Measurements from ENCODE around the gene LMAN2.

LMAN2 gene

GRCh38 chr5:177384134-177384533, 32.7 kb upstream of the LMAN2 start, which contains the start of gene SLC34A1:
TSS of gene SLC34A1 (plus strand) at chr5:177384434. CDS start at chr5:177385742, 1,308 bp downstream.
- Histone ChIP-seq H4K8ac (ENCODE audit: low read depth, low read length) (peak within 1 kb of the TSS; percentile 43), H2AFZ (ENCODE audit: low read length) (no peak within 1 kb of the TSS), H3K9me3 (replicated peaks in 1 of 2; ENCODE audit: control insufficient read depth in 2 of 2, insufficient read depth in 1 of 2, low read depth in 1 of 2, low read length in 2 of 2) (no peaks in the 10 kb centered on the region), H2AK5ac (ENCODE audit: low read depth, low read length) (peak within 1 kb of the TSS; percentile 83), H3K9ac (ENCODE audit: low read depth, low read length, poor library complexity) (no peak within 1 kb of the TSS), H3K4me3 (ENCODE audit: low read length in 2 of 2) (no peak within 1 kb of the TSS), H2BK15ac (ENCODE audit: low read length) (no peak within 1 kb of the TSS), H2BK5ac (ENCODE audit: low read length) (peak within 1 kb of the TSS; percentile 39), H3K79me1 (ENCODE audit: low read depth, low read length) (no peaks in the 10 kb centered on the region), H3K36me3 (replicated peaks in 1 of 2; ENCODE audit: control insufficient read depth in 2 of 2, insufficient read depth in 2 of 2, low read length in 2 of 2) (no peaks in the 10 kb centered on the region), H4K91ac (ENCODE audit: low read depth, low read length, poor library complexity) (no peak within 1 kb of the TSS), H3K23ac (ENCODE audit: low read depth, low read length, poor library complexity) (no peak within 1 kb of the TSS), H3K4me1 (ENCODE audit: control insufficient read depth in 2 of 2, insufficient read depth in 1 of 2, low read depth in 1 of 2, low read length in 2 of 2) (peaks cover 3 to 5% of the 10 kb centered on the region in 2 donors), H2BK120ac (ENCODE audit: low read depth, low read length) (no peak within 1 kb of the TSS), H2BK12ac (ENCODE audit: low read length) (no peak within 1 kb of the TSS), H3K27me3 (ENCODE audit: control insufficient read depth in 3 of 3, insufficient read depth in 3 of 3, low read depth in 1 of 3, low read length in 3 of 3) (peaks cover 0 to 55% (median 2%) of the 10 kb centered on the region in 3 experiments), H3K4me2 (ENCODE audit: insufficient read depth, low read length, poor library complexity, severe bottlenecking) (no peak within 1 kb of the TSS), H3K27ac (replicated peaks; ENCODE audit: low read length) (no peak within 1 kb of the TSS), H3K14ac (ENCODE audit: low read length) (peak within 1 kb of the TSS; percentile 66), H3K4ac (ENCODE audit: low read length) (no peak within 1 kb of the TSS), H3K18ac (ENCODE audit: low read length) (no peak within 1 kb of the TSS)
- no peak for DNase-seq (ENCODE audit: low spot score)
- no CpG with 5 or more reads among the region's 4 CpGs for WGBS, 2 donors (ENCODE audit: extremely low coverage in 2 of 2, insufficient read length in 2 of 2, insufficient replicate concordance in 1 of 2)

DNA sequence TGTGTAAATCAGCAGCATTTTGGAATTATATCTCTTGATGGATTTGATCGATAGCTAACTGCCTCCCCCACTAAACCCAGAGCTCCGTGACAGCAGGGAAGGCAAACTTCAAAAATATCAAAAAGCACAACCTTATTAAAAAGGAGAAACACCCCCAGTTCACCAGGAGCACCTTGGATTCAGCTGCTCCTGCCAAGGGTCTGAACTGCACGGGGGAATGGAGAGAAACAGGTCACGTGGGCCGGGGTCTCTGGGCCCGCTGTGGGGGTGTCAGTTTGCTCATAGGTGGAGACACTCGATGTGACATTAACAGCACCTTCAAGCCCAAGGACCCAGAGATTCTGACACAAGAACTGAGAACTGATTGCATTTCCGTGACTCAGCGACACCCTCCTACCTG, 31.7 kb upstream of the LMAN2 start:
- no peak overlapping the region for H3K14ac ChIP-seq (ENCODE audit: low read length)
- peak overlapping the region; percentile 39 for H2BK5ac ChIP-seq (ENCODE audit: low read length)
- H3K79me1 ChIP-seq (ENCODE audit: low read depth, low read length), result no peaks in the 10 kb centered on the region
- H2AFZ ChIP-seq (ENCODE audit: low read length), result no peak overlapping the region
- H2BK15ac ChIP-seq (ENCODE audit: low read length), result no peak overlapping the region
- H3K4ac ChIP-seq (ENCODE audit: low read length), result no peak overlapping the region
- no peak overlapping the region for H4K91ac ChIP-seq (ENCODE audit: low read depth, low read length, poor library complexity)
- no peak overlapping the region for H3K4me2 ChIP-seq (ENCODE audit: insufficient read depth, low read length, poor library complexity, severe bottlenecking)
- H3K18ac ChIP-seq (ENCODE audit: low read length), result no peak overlapping the region
- no peak overlapping the region for H4K8ac ChIP-seq (ENCODE audit: low read depth, low read length)
- no peak for DNase-seq (ENCODE audit: low spot score)
- H3K27me3 ChIP-seq (ENCODE audit: control insufficient read depth in 3 of 3, insufficient read depth in 3 of 3, low read depth in 1 of 3, low read length in 3 of 3), result peaks cover 0 to 46% (median 2%) of the 10 kb centered on the region in 3 experiments
- peaks cover 0 to 3% of the 10 kb centered on the region in 2 donors for H3K4me1 ChIP-seq (ENCODE audit: control insufficient read depth in 2 of 2, insufficient read depth in 1 of 2, low read depth in 1 of 2, low read length in 2 of 2)
- H3K4me3 ChIP-seq (ENCODE audit: low read length in 2 of 2), result no peak overlapping the region
- no peak overlapping the region for H3K27ac ChIP-seq (replicated peaks; ENCODE audit: low read length)
- H2BK120ac ChIP-seq (ENCODE audit: low read depth, low read length), result no peak overlapping the region
- H3K36me3 ChIP-seq (replicated peaks in 1 of 2; ENCODE audit: control insufficient read depth in 2 of 2, insufficient read depth in 2 of 2, low read length in 2 of 2), result no peaks in the 10 kb centered on the region
- no peak overlapping the region for H3K9ac ChIP-seq (ENCODE audit: low read depth, low read length, poor library complexity)
- no CpG with 5 or more reads among the region's 9 CpGs for WGBS, 2 donors (ENCODE audit: extremely low coverage in 2 of 2, insufficient read length in 2 of 2, insufficient replicate concordance in 1 of 2)
- no peak overlapping the region for H3K23ac ChIP-seq (ENCODE audit: low read depth, low read length, poor library complexity)
- H3K9me3 ChIP-seq (replicated peaks in 1 of 2; ENCODE audit: control insufficient read depth in 2 of 2, insufficient read depth in 1 of 2, low read depth in 1 of 2, low read length in 2 of 2), result no peaks in the 10 kb centered on the region
- H2AK5ac ChIP-seq (ENCODE audit: low read depth, low read length), result peak overlapping the region; percentile 83
- no peak overlapping the region for H2BK12ac ChIP-seq (ENCODE audit: low read length)

DNA sequence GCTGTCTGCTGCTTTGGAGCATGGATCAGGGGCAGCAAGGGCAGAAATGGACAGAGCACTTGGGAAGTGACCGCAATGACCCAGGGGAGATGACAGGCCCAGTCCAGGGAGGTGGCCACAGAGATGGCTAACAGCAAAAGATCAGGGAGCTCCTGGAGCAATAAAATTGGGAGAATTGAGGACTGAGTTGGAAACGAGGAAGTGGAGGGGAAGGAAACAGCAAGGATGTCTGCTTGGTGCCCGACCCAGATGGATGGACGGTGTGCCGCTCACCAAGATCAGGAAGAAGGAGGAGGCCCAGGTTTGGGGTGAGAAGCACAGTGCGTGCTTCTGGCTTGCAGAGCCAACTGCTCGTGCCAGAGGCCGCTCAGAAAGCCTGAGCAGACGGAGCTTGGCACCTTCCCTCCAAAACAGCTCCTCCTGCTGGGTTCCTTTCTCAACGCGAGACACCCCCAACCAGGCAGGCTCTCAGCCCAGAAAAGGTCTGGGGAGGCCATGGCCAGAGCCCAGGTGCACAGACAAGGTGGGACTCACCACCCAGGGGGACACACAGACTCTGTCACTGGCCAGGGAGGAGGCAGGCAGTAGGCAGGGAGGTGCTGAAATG, 31.1 kb upstream of the LMAN2 start:
- H2BK12ac ChIP-seq (ENCODE audit: low read length), result no peak overlapping the region
- H3K36me3 ChIP-seq (replicated peaks in 1 of 2; ENCODE audit: control insufficient read depth in 2 of 2, insufficient read depth in 2 of 2, low read length in 2 of 2), result no peaks in the 10 kb centered on the region
- no peak overlapping the region for H3K14ac ChIP-seq (ENCODE audit: low read length)
- peaks cover 0 to 3% of the 10 kb centered on the region in 2 donors for H3K4me1 ChIP-seq (ENCODE audit: control insufficient read depth in 2 of 2, insufficient read depth in 1 of 2, low read depth in 1 of 2, low read length in 2 of 2)
- H2BK5ac ChIP-seq (ENCODE audit: low read length), result no peak overlapping the region
- H3K79me1 ChIP-seq (ENCODE audit: low read depth, low read length), result no peaks in the 10 kb centered on the region
- H3K9ac ChIP-seq (ENCODE audit: low read depth, low read length, poor library complexity), result peak overlapping the region; percentile 54
- H2BK15ac ChIP-seq (ENCODE audit: low read length), result peak overlapping the region; percentile 37
- peak overlapping the region; percentile 6 for H2AFZ ChIP-seq (ENCODE audit: low read length)
- no peak overlapping the region for H3K4ac ChIP-seq (ENCODE audit: low read length)
- peak overlapping the region; percentile 82 for H3K18ac ChIP-seq (ENCODE audit: low read length)
- no peak overlapping the region for H3K4me2 ChIP-seq (ENCODE audit: insufficient read depth, low read length, poor library complexity, severe bottlenecking)
- peak overlapping the region; percentile 21 for H4K8ac ChIP-seq (ENCODE audit: low read depth, low read length)
- H3K9me3 ChIP-seq (replicated peaks in 1 of 2; ENCODE audit: control insufficient read depth in 2 of 2, insufficient read depth in 1 of 2, low read depth in 1 of 2, low read length in 2 of 2), result no peaks in the 10 kb centered on the region
- peak overlapping the region; percentile 75 for H3K23ac ChIP-seq (ENCODE audit: low read depth, low read length, poor library complexity)
- H4K91ac ChIP-seq (ENCODE audit: low read depth, low read length, poor library complexity), result peak overlapping the region; percentile 94
- no peak for DNase-seq (ENCODE audit: low spot score)
- H2AK5ac ChIP-seq (ENCODE audit: low read depth, low read length), result peak overlapping the region; percentile 68
- no peak overlapping the region for H3K27ac ChIP-seq (replicated peaks; ENCODE audit: low read length)
- H3K4me3 ChIP-seq (ENCODE audit: low read length in 2 of 2), result no peak overlapping the region
- H3K27me3 ChIP-seq (ENCODE audit: control insufficient read depth in 3 of 3, insufficient read depth in 3 of 3, low read depth in 1 of 3, low read length in 3 of 3), result peaks cover 0 to 44% (median 2%) of the 10 kb centered on the region in 3 experiments
- H2BK120ac ChIP-seq (ENCODE audit: low read depth, low read length), result no peak overlapping the region
- no CpG with 5 or more reads among the region's 11 CpGs for WGBS, 2 donors (ENCODE audit: extremely low coverage in 2 of 2, insufficient read length in 2 of 2, insufficient replicate concordance in 1 of 2)

DNA sequence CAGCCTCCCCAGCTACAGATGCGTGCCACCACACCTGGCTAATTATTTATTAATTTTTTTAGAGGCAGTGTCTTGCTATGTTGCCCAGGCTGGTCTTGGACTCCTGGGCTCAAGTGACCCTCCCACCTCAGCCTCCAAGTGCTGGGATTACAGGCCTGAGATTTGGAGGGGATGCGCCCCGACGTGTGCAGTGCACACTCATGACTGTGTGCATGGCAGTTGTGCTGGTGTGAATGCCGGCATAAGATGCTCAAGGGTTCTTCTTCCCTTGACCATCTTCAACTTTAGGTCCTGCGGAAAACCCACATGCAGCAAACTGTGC, 29.3 kb upstream of the LMAN2 start:
- H2BK12ac ChIP-seq (ENCODE audit: low read length), result no peak overlapping the region
- DNase-seq (ENCODE audit: low spot score), result no peak
- no peak overlapping the region for H3K9ac ChIP-seq (ENCODE audit: low read depth, low read length, poor library complexity)
- H3K4ac ChIP-seq (ENCODE audit: low read length), result no peak overlapping the region
- H3K4me2 ChIP-seq (ENCODE audit: insufficient read depth, low read length, poor library complexity, severe bottlenecking), result no peak overlapping the region
- no peak overlapping the region for H3K14ac ChIP-seq (ENCODE audit: low read length)
- no peak overlapping the region for H2BK120ac ChIP-seq (ENCODE audit: low read depth, low read length)
- H2AFZ ChIP-seq (ENCODE audit: low read length), result no peak overlapping the region
- no peak overlapping the region for H3K27ac ChIP-seq (replicated peaks; ENCODE audit: low read length)
- no peak overlapping the region for H2BK5ac ChIP-seq (ENCODE audit: low read length)
- no peaks in the 10 kb centered on the region for H3K36me3 ChIP-seq (replicated peaks in 1 of 2; ENCODE audit: control insufficient read depth in 2 of 2, insufficient read depth in 2 of 2, low read length in 2 of 2)
- no peak overlapping the region for H4K91ac ChIP-seq (ENCODE audit: low read depth, low read length, poor library complexity)
- peaks cover 0 to 32% (median 2%) of the 10 kb centered on the region in 3 experiments for H3K27me3 ChIP-seq (ENCODE audit: control insufficient read depth in 3 of 3, insufficient read depth in 3 of 3, low read depth in 1 of 3, low read length in 3 of 3)
- no peak overlapping the region for H2BK15ac ChIP-seq (ENCODE audit: low read length)
- H3K79me1 ChIP-seq (ENCODE audit: low read depth, low read length), result no peaks in the 10 kb centered on the region
- no peak overlapping the region for H2AK5ac ChIP-seq (ENCODE audit: low read depth, low read length)
- H3K18ac ChIP-seq (ENCODE audit: low read length), result no peak overlapping the region
- no peak overlapping the region for H3K23ac ChIP-seq (ENCODE audit: low read depth, low read length, poor library complexity)
- WGBS, 2 donors (ENCODE audit: extremely low coverage in 2 of 2, insufficient read length in 2 of 2, insufficient replicate concordance in 1 of 2), result no CpG with 5 or more reads among the region's 6 CpGs
- H4K8ac ChIP-seq (ENCODE audit: low read depth, low read length), result no peak overlapping the region
- H3K4me3 ChIP-seq (ENCODE audit: low read length in 2 of 2), result no peak overlapping the region
- peaks cover 0 to 3% of the 10 kb centered on the region in 2 donors for H3K4me1 ChIP-seq (ENCODE audit: control insufficient read depth in 2 of 2, insufficient read depth in 1 of 2, low read depth in 1 of 2, low read length in 2 of 2)
- no peaks in the 10 kb centered on the region for H3K9me3 ChIP-seq (replicated peaks in 1 of 2; ENCODE audit: control insufficient read depth in 2 of 2, insufficient read depth in 1 of 2, low read depth in 1 of 2, low read length in 2 of 2)

Measured in neuronal stem cell (in vitro differentiated cells).